Panc1 (cell line): ENCODE measurements around the gene DHPS. TPM values are rescaled to one million over a fixed set of nuclear protein-coding genes. Genes with fewer than 3 reads are reported as not detected.

Experiments
- ATAC-seq: fragments of 200-7000 bp; cut with Tn5 transposase; 2 replicates; pipeline ENCODE4 v1.9.1; 2020; ENCODE audit warnings: mild to moderate bottlenecking, moderate library complexity
- BruUV-seq: library from RNA; stranded (reverse); fragments of 400-500 nt; replicated peaks from 2 replicates; lab custom pipeline; 2021; lab: Mats Ljungman, UMichigan
- CTCF ChIA-PET: fragments of 300-600 bp; sonication (Branson Sonifier 250); formaldehyde crosslinking; loops from one replicate; lab custom pipeline; 2022; ENCODE audit warnings: antibody characterized with exemption; lab: Charles Lee
- POLR2A ChIA-PET: fragments of 300-600 bp; sonication (Branson Sonifier 250); formaldehyde crosslinking; loops from one replicate; lab custom pipeline; 2022; ENCODE audit warnings: antibody characterized with exemption; lab: Charles Lee
- DNase-seq: peaks from one replicate; pipeline ENCODE4 v3.0.0-alpha.2; 2010; ENCODE audit warnings: low read depth, low spot score
- H3K27ac ChIP-seq: 2 replicates; pipeline ENCODE4 v1.5.1; 2011; ENCODE audit warnings: mild to moderate bottlenecking, low read length, inconsistent platforms
- H3K27me3 ChIP-seq: fragments of 200-500 bp; sonication (Bioruptor generic); 2 replicates; pipeline ENCODE4 v1.6.0; 2014; ENCODE audit warnings: low read length, inconsistent platforms; ENCODE audit not compliant: control insufficient read depth, insufficient read depth
- H3K36me3 ChIP-seq: fragments of 200-500 bp; sonication (Bioruptor generic); 2 replicates; pipeline ENCODE4 v1.5.1; 2014; ENCODE audit warnings: inconsistent platforms, mild to moderate bottlenecking, low read length, moderate library complexity; ENCODE audit not compliant: control insufficient read depth, insufficient read depth
- H3K4me1 ChIP-seq: 2 replicates; pipeline ENCODE4 v1.5.1; 2011; ENCODE audit warnings: inconsistent platforms, mild to moderate bottlenecking, low read length, moderate library complexity; ENCODE audit not compliant: control insufficient read depth, insufficient read depth
- H3K4me3 ChIP-seq, 2 experiments: 2 replicates each; pipeline ENCODE4 v1.5.1; 2011 to 2012; ENCODE audit warnings: low read depth in 2 of 2, low read length in 2 of 2, mild to moderate bottlenecking in 2 of 2, inconsistent platforms in 1 of 2, moderate library complexity in 1 of 2
- H3K9me3 ChIP-seq: fragments of 200-500 bp; sonication (Bioruptor generic); 2 replicates; pipeline ENCODE4 v1.5.1; 2014; ENCODE audit warnings: low read depth, mild to moderate bottlenecking, inconsistent platforms, low read length, moderate library complexity; ENCODE audit not compliant: control insufficient read depth, insufficient read depth
- CTCF ChIP-seq: fragments of 450-650 bp; IDR thresholded peaks from 2 replicates; pipeline ENCODE4 v1.5.1; 2017; ENCODE audit warnings: mild to moderate bottlenecking
- POLR2AphosphoS5 ChIP-seq: IDR thresholded peaks from 2 replicates; pipeline ENCODE4 v1.6.1; 2012; ENCODE audit warnings: mild to moderate bottlenecking, low read depth, low read length, moderate library complexity
- SIN3A ChIP-seq: IDR thresholded peaks from 2 replicates; pipeline ENCODE4 v1.6.1; 2012; ENCODE audit warnings: low read depth, mild to moderate bottlenecking, low read length, moderate library complexity, borderline replicate concordance; ENCODE audit not compliant: insufficient read depth
- TCF7L2 ChIP-seq: IDR thresholded peaks from 2 replicates; pipeline ENCODE4 v1.6.1; 2011; ENCODE audit warnings: mild to moderate bottlenecking, low read depth, low read length, inconsistent platforms
- in situ Hi-C: cut with HindIII; loops from 2 replicates; pipeline ENCODE4 v1.10.0; 2016; ENCODE audit warnings: low sequenced_read_pairs, low pct_unique_long_range_greater_than_20kb
- intact Hi-C: fragments of 100-400 bp; cut with micrococcal nuclease; formaldehyde crosslinking; loops from one replicate; pipeline ENCODE4 v1.10.0; 2022; ENCODE audit not compliant: unreplicated experiment
- total RNA-seq: library from RNA; stranded (reverse); gene quantifications from one replicate; pipeline ENCODE4 v1.2.1, GENCODE V29; 2021; ENCODE audit not compliant: unreplicated experiment
- TF ChIP-seq, protein P1 (sequence below), 2 experiments: IDR thresholded peaks; 2 replicates each; pipeline ENCODE4 v1.6.1; 2011 to 2012; ENCODE audit warnings: low read depth in 2 of 2, control low read depth in 1 of 2, low read length in 1 of 2, mild to moderate bottlenecking in 1 of 2, moderate library complexity in 1 of 2; ENCODE audit not compliant: insufficient read depth in 1 of 2

The DHPS gene
- total RNA-seq, 1 experiment from 2014 or later: 76.9 TPM

DNA sequence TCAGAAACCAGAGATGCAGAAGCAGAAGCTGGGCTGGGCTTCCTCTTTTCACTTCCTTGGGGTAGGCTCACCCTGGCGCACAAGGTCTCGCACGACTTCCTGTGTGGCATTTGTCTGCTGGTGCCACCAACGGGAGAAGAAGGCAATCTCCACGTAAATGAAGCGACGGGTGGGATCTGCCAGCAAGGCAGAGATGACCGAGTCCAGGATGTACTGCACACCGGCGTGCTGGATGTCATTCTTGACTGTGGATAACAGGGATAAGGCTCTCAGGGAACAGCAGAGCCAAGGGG, 16.5 kb downstream of the DHPS start:
- H3K4me1 ChIP-seq: peaks cover 3% of the 10 kb centered on the region
- BruUV-seq: no TSS peak
- ChIA-PET POLR2A (no interaction called here), CTCF (no interaction called here)
- H3K36me3 ChIP-seq: peaks cover 3% of the 10 kb centered on the region; the same call in 1 of the 2 replicates
- no peak overlapping the region for H3K4me3 ChIP-seq
- H3K27me3 ChIP-seq: no peaks in the 10 kb centered on the region
- no peak overlapping the region for H3K27ac ChIP-seq
- TF ChIP-seq POLR2AphosphoS5 (no peak), TCF7L2 (no peak), SIN3A (no peak)
- TF ChIP-seq, protein P1, sequence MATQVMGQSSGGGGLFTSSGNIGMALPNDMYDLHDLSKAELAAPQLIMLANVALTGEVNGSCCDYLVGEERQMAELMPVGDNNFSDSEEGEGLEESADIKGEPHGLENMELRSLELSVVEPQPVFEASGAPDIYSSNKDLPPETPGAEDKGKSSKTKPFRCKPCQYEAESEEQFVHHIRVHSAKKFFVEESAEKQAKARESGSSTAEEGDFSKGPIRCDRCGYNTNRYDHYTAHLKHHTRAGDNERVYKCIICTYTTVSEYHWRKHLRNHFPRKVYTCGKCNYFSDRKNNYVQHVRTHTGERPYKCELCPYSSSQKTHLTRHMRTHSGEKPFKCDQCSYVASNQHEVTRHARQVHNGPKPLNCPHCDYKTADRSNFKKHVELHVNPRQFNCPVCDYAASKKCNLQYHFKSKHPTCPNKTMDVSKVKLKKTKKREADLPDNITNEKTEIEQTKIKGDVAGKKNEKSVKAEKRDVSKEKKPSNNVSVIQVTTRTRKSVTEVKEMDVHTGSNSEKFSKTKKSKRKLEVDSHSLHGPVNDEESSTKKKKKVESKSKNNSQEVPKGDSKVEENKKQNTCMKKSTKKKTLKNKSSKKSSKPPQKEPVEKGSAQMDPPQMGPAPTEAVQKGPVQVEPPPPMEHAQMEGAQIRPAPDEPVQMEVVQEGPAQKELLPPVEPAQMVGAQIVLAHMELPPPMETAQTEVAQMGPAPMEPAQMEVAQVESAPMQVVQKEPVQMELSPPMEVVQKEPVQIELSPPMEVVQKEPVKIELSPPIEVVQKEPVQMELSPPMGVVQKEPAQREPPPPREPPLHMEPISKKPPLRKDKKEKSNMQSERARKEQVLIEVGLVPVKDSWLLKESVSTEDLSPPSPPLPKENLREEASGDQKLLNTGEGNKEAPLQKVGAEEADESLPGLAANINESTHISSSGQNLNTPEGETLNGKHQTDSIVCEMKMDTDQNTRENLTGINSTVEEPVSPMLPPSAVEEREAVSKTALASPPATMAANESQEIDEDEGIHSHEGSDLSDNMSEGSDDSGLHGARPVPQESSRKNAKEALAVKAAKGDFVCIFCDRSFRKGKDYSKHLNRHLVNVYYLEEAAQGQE (IDR thresholded peaks at IDR 0.05; ENCODE audit: insufficient read depth in 1 of 2, low read depth in 2 of 2, low read length in 1 of 2): no peak
- H3K9me3 ChIP-seq: no peaks in the 10 kb centered on the region
- in situ Hi-C loops (no loop called here), intact Hi-C loops (no loop called here)
- no peak for DNase-seq
- no peak for ATAC-seq

DNA sequence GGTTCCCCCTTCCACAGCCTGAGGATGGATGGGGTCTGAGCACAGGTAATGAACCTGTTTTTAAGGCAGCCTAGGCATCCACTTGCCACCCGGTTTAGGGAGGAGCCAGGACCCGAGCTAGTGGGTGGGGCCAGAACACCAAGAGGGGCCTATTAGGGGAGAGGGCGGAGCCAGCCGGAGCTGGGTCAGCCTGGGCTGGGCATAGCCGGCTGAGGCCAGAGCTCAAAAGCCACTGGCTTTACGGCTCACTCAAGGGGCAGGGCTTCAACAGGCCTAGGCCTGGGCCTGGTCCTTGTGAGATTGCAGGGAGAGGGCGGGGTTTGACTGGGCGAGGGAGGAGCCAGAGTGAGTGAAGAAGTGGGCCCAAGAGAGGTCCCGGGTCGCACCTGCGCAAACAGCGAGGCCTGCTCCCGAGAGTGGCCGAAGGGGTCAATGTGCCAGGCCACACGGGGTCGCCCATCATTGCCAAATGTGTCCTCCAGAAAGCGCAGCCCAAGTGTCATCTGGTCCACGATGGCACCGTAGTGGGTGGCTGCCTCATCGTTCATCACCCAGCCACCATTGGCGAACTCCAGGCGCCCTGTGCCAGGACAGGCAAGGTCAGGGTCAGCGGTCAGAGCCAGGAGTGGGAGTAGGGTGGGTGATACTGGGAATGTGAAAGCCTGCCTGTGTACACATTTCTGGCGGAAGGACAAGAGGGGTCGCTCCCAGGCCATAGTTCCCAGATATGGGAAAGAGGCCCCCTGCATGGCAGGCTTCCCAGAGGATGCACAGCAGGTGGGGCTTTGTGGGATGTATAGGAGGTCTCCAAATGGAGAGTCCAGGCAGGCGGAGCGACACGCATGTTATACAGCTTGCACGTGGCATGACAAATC, 17.0 kb downstream of the DHPS start:
- Histone ChIP-seq H3K36me3 (peaks cover 3% of the 10 kb centered on the region; the same call in 1 of the 2 replicates), H3K27me3 (no peaks in the 10 kb centered on the region), H3K9me3 (no peaks in the 10 kb centered on the region), H3K4me3 (no peak overlapping the region), H3K4me1 (peaks cover 3% of the 10 kb centered on the region), H3K27ac (no peak overlapping the region)
- in situ Hi-C loops: no loop called here
- no peak for DNase-seq
- ChIA-PET POLR2A (no interaction called here), CTCF (no interaction called here)
- BruUV-seq: no TSS peak
- TF ChIP-seq POLR2AphosphoS5 (no peak), TCF7L2 (no peak), SIN3A (no peak), CTCF (no peak)
- TF ChIP-seq, protein P1 (IDR thresholded peaks at IDR 0.05; ENCODE audit: insufficient read depth in 1 of 2, low read depth in 2 of 2, low read length in 1 of 2): no peak
- intact Hi-C loops: no loop called here
- ATAC-seq: peak; percentile 22; the same call in 1 of the 2 replicates
